K562 (cell line): ENCODE results near the gene SPAG4. TPM values are rescaled to one million over a fixed set of nuclear protein-coding genes. Genes with fewer than 3 reads are reported as not detected.
A peak's percentile ranks its signal among the peaks of the same experiment; 100 is the strongest.

ENCODE experiments used
- NFIC ChIP-seq: fragments of 450-650 bp; IDR thresholded peaks from 2 replicates; pipeline ENCODE4 v1.6.1; 2017; ENCODE audit warnings: mild to moderate bottlenecking, inconsistent platforms
- polyA plus RNA-seq, 8 experiments: library from polyadenylated mRNA; depleted of rRNA in 4 of 8; stranded (reverse) in 5 of 8; unstranded in 3 of 8; fragments of >200 nt; fragmentation: Nextera tagmentation in 2 of 8; fragmentation: Illumina TruSeq in 1 of 8; extraction: Ambion mirVana in 2 of 8; extraction: Trizol in 1 of 8; gene quantifications; 2 replicates each; pipeline versions ENCODE4 v1.2.1 to v1.2.3, GENCODE V29; 2011 to 2014; ENCODE audit warnings: inconsistent platforms in 1 of 8, missing spikeins in 1 of 8
- total RNA-seq, 7 experiments: library from RNA; depleted of rRNA in 6 of 7; stranded (reverse); fragments of >200 nt in 6 of 7; fragmentation: Illumina TruSeq in 2 of 7; extraction: Trizol in 2 of 7; gene quantifications; 2 replicates each; pipeline versions ENCODE4 v1.2.1 to v1.2.3, GENCODE V29; 2011 to 2021; ENCODE audit warnings: low replicate concordance in 1 of 7
- TF ChIP-seq, protein P1 (sequence below): fragments of 200-600 bp; sonication (generic); IDR thresholded peaks from one replicate; pipeline ENCODE4 v1.6.1; 2012; ENCODE audit warnings: mild to moderate bottlenecking, low read depth, low read length, inconsistent platforms

SPAG4 gene
- total and polyA plus RNA-seq, 9 of the 15 experiments (the other 6 are each of a cell fraction or from before 2014, with no cell fraction given), result 1.6 to 11.4 (median 4.6) TPM

GRCh38 chr20:35648836-35649235, 33.2 kb downstream of the SPAG4 start (continued):
- TF ChIP-seq, protein P1, sequence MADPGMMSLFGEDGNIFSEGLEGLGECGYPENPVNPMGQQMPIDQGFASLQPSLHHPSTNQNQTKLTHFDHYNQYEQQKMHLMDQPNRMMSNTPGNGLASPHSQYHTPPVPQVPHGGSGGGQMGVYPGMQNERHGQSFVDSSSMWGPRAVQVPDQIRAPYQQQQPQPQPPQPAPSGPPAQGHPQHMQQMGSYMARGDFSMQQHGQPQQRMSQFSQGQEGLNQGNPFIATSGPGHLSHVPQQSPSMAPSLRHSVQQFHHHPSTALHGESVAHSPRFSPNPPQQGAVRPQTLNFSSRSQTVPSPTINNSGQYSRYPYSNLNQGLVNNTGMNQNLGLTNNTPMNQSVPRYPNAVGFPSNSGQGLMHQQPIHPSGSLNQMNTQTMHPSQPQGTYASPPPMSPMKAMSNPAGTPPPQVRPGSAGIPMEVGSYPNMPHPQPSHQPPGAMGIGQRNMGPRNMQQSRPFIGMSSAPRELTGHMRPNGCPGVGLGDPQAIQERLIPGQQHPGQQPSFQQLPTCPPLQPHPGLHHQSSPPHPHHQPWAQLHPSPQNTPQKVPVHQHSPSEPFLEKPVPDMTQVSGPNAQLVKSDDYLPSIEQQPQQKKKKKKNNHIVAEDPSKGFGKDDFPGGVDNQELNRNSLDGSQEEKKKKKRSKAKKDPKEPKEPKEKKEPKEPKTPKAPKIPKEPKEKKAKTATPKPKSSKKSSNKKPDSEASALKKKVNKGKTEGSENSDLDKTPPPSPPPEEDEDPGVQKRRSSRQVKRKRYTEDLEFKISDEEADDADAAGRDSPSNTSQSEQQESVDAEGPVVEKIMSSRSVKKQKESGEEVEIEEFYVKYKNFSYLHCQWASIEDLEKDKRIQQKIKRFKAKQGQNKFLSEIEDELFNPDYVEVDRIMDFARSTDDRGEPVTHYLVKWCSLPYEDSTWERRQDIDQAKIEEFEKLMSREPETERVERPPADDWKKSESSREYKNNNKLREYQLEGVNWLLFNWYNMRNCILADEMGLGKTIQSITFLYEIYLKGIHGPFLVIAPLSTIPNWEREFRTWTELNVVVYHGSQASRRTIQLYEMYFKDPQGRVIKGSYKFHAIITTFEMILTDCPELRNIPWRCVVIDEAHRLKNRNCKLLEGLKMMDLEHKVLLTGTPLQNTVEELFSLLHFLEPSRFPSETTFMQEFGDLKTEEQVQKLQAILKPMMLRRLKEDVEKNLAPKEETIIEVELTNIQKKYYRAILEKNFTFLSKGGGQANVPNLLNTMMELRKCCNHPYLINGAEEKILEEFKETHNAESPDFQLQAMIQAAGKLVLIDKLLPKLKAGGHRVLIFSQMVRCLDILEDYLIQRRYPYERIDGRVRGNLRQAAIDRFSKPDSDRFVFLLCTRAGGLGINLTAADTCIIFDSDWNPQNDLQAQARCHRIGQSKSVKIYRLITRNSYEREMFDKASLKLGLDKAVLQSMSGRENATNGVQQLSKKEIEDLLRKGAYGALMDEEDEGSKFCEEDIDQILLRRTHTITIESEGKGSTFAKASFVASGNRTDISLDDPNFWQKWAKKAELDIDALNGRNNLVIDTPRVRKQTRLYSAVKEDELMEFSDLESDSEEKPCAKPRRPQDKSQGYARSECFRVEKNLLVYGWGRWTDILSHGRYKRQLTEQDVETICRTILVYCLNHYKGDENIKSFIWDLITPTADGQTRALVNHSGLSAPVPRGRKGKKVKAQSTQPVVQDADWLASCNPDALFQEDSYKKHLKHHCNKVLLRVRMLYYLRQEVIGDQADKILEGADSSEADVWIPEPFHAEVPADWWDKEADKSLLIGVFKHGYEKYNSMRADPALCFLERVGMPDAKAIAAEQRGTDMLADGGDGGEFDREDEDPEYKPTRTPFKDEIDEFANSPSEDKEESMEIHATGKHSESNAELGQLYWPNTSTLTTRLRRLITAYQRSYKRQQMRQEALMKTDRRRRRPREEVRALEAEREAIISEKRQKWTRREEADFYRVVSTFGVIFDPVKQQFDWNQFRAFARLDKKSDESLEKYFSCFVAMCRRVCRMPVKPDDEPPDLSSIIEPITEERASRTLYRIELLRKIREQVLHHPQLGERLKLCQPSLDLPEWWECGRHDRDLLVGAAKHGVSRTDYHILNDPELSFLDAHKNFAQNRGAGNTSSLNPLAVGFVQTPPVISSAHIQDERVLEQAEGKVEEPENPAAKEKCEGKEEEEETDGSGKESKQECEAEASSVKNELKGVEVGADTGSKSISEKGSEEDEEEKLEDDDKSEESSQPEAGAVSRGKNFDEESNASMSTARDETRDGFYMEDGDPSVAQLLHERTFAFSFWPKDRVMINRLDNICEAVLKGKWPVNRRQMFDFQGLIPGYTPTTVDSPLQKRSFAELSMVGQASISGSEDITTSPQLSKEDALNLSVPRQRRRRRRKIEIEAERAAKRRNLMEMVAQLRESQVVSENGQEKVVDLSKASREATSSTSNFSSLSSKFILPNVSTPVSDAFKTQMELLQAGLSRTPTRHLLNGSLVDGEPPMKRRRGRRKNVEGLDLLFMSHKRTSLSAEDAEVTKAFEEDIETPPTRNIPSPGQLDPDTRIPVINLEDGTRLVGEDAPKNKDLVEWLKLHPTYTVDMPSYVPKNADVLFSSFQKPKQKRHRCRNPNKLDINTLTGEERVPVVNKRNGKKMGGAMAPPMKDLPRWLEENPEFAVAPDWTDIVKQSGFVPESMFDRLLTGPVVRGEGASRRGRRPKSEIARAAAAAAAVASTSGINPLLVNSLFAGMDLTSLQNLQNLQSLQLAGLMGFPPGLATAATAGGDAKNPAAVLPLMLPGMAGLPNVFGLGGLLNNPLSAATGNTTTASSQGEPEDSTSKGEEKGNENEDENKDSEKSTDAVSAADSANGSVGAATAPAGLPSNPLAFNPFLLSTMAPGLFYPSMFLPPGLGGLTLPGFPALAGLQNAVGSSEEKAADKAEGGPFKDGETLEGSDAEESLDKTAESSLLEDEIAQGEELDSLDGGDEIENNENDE, result no peak
- peak; percentile 32; the same call in 1 of the 2 replicates for TF ChIP-seq NFIC
